Lower leg skin (tissue), 3 donors: ENCODE results near the gene SEPTIN2.

Source experiments
- CTCF ChIP-seq, 3 donors: fragments of 450-650 bp; IDR thresholded peaks; one replicate each; pipeline ENCODE4 v1.5.1; 2016; ENCODE audit warnings: antibody characterized with exemption in 3 of 3, mild to moderate bottlenecking in 3 of 3, moderate library complexity in 2 of 3
- POLR2A ChIP-seq, 2 donors: fragments of 450-650 bp; IDR thresholded peaks; one replicate each; pipeline ENCODE4 v1.6.1; 2016 to 2017; ENCODE audit warnings: antibody characterized with exemption in 2 of 2, mild to moderate bottlenecking in 1 of 2, moderate library complexity in 1 of 2

GRCh38 chr2:241325257-241325656 lies 9.5 kb downstream of the SEPTIN2 start:
- no peak for TF ChIP-seq CTCF (IDR thresholded peaks at IDR 0.05)
- no peak for TF ChIP-seq POLR2A (IDR thresholded peaks at IDR 0.05)
